ENCODE measurements around the gene LAMA2.
A peak's percentile ranks its signal among the peaks of the same experiment; 100 is the strongest.

LAMA2 gene

DNA sequence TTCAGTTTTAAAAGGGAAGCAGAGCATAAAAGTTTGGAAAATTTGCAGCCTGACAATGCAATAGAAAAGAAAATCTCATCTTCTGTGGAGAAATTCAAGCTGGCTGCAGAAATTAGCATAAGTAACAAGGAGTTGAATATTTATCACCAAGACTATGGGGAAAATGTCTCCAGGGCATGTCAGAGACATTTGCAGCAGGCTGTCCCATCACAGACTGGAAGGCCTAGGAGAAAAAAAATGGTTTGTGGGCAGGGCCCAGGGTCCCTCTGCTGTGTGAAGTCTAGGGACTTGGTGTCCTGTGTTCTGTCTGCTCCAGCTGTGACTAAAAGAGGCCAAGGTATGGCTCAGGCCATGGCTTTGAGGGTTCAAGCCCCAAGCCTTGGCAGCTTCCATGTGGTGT lies 8.1 kb upstream of the LAMA2 start:
- Histone ChIP-seq H3K4me3 (ENCODE audit: insufficient read depth in 1 of 2, low read depth in 1 of 2, low read length in 2 of 2) (no peak overlapping the region), H3K23ac (ENCODE audit: low read length in 2 of 2) (no peak overlapping the region), H4K8ac (ENCODE audit: low read length) (no peak overlapping the region), H3K36me3 (ENCODE audit: control insufficient read depth in 1 of 2, insufficient read depth in 2 of 2, low read depth in 1 of 2, low read length in 2 of 2) (no peaks in the 10 kb centered on the region), H2AFZ (ENCODE audit: low read depth, low read length) (no peak overlapping the region), H3K27me3 (ENCODE audit: control insufficient read depth in 1 of 2, insufficient read depth in 1 of 2, low read length in 2 of 2) (no peaks in the 10 kb centered on the region), H3K4me2 (ENCODE audit: low read length, poor library complexity, severe bottlenecking) (no peak overlapping the region), H3K4me1 (ENCODE audit: control insufficient read depth, insufficient read depth, low read depth, low read length) (no peaks in the 10 kb centered on the region), H3K27ac (ENCODE audit: low read length, poor library complexity, severe bottlenecking) (no peak overlapping the region), H3K79me1 (replicated peaks; ENCODE audit: low read length, poor library complexity, severe bottlenecking) (no peaks in the 10 kb centered on the region), H2AK5ac (ENCODE audit: low read length, severe bottlenecking) (no peak overlapping the region), H3K14ac (ENCODE audit: low read length in 2 of 2) (no peak overlapping the region), H2BK12ac (ENCODE audit: low read length in 2 of 2) (no peak overlapping the region), H4K91ac (ENCODE audit: low read length) (no peak overlapping the region), H3K9ac (ENCODE audit: low read length) (no peak overlapping the region), H2BK5ac (ENCODE audit: low read depth, low read length, poor library complexity, severe bottlenecking) (no peak overlapping the region), H3K9me3 (ENCODE audit: control insufficient read depth, low read length) (no peaks in the 10 kb centered on the region), H3K18ac (ENCODE audit: low read depth in 1 of 2, low read length in 2 of 2) (no peak overlapping the region), H2BK15ac (ENCODE audit: low read depth, poor library complexity, severe bottlenecking) (no peak overlapping the region), H2BK120ac (ENCODE audit: low read depth, low read length) (no peak overlapping the region), H3K4ac (ENCODE audit: low read depth in 1 of 2, low read length in 2 of 2) (no peak overlapping the region)
- DNase-seq = no peak

GRCh38 chr6:128882560-128882959 lies 378 bp upstream of the LAMA2 start:
- Histone ChIP-seq H2BK15ac (ENCODE audit: low read depth, poor library complexity, severe bottlenecking) (no peak overlapping the region), H3K4me1 (ENCODE audit: control insufficient read depth, insufficient read depth, low read depth, low read length) (peaks cover 3% of the 10 kb centered on the region), H4K91ac (ENCODE audit: low read length) (no peak overlapping the region), H3K4ac (ENCODE audit: low read depth in 1 of 2, low read length in 2 of 2) (no peak overlapping the region), H3K9me3 (ENCODE audit: control insufficient read depth, low read length) (no peaks in the 10 kb centered on the region), H2AK5ac (ENCODE audit: low read length, severe bottlenecking) (no peak overlapping the region), H3K4me3 (ENCODE audit: insufficient read depth in 1 of 2, low read depth in 1 of 2, low read length in 2 of 2) (peak overlapping the region in 1 of 2 experiments; percentile 89), H3K14ac (ENCODE audit: low read length in 2 of 2) (no peak overlapping the region), H3K9ac (ENCODE audit: low read length) (peak overlapping the region; percentile 88), H3K36me3 (ENCODE audit: control insufficient read depth in 1 of 2, insufficient read depth in 2 of 2, low read depth in 1 of 2, low read length in 2 of 2) (no peaks in the 10 kb centered on the region), H3K23ac (ENCODE audit: low read length in 2 of 2) (peak overlapping the region in 1 of 2 experiments; percentile 23), H2BK12ac (ENCODE audit: low read length in 2 of 2) (no peak overlapping the region), H3K27me3 (ENCODE audit: control insufficient read depth in 1 of 2, insufficient read depth in 1 of 2, low read length in 2 of 2) (no peaks in the 10 kb centered on the region), H4K8ac (ENCODE audit: low read length) (peak overlapping the region; percentile 14), H2AFZ (ENCODE audit: low read depth, low read length) (peak overlapping the region; percentile 66), H3K18ac (ENCODE audit: low read depth in 1 of 2, low read length in 2 of 2) (peak overlapping the region; percentile 10 to 67), H2BK120ac (ENCODE audit: low read depth, low read length) (no peak overlapping the region), H3K4me2 (ENCODE audit: low read length, poor library complexity, severe bottlenecking) (peak overlapping the region; percentile 98), H3K27ac (ENCODE audit: low read length, poor library complexity, severe bottlenecking) (no peak overlapping the region), H3K79me1 (replicated peaks; ENCODE audit: low read length, poor library complexity, severe bottlenecking) (no peaks in the 10 kb centered on the region), H2BK5ac (ENCODE audit: low read depth, low read length, poor library complexity, severe bottlenecking) (no peak overlapping the region)
- DNase-seq = no peak
- 31% methylated on average over 2 of the region's 2 CpGs for WGBS

DNA sequence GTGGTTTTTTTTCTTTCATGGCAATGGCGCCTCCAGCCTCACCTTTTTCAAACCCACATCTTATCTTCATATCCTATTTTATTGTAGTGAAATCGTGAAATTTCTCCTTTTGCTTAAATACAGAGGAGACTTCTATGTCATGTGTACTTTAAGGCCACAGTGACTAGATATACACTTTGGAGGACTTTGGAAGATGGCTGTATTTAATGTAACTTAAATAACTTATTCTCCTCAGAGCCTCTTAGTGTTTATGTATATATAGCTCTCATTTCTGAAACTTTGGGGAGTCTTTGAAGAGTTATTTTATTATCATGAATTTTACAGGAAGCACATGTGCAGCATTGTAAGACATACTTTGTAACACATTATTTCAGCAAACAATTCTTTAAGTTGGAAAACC lies 968 bp downstream of the LAMA2 start:
- no peak overlapping the region for H3K4ac ChIP-seq (ENCODE audit: low read depth in 1 of 2, low read length in 2 of 2)
- no peak overlapping the region for H3K14ac ChIP-seq (ENCODE audit: low read length in 2 of 2)
- H3K36me3 ChIP-seq (ENCODE audit: control insufficient read depth in 1 of 2, insufficient read depth in 2 of 2, low read depth in 1 of 2, low read length in 2 of 2) = no peaks in the 10 kb centered on the region
- H3K27ac ChIP-seq (ENCODE audit: low read length, poor library complexity, severe bottlenecking) = no peak overlapping the region
- H2BK12ac ChIP-seq (ENCODE audit: low read length in 2 of 2) = no peak overlapping the region
- no peaks in the 10 kb centered on the region for H3K27me3 ChIP-seq (ENCODE audit: control insufficient read depth in 1 of 2, insufficient read depth in 1 of 2, low read length in 2 of 2)
- H3K18ac ChIP-seq (ENCODE audit: low read depth in 1 of 2, low read length in 2 of 2) = no peak overlapping the region
- no peak overlapping the region for H4K8ac ChIP-seq (ENCODE audit: low read length)
- H3K9me3 ChIP-seq (ENCODE audit: control insufficient read depth, low read length) = no peaks in the 10 kb centered on the region
- peak overlapping the region; percentile 88 for H3K9ac ChIP-seq (ENCODE audit: low read length)
- DNase-seq = peak; percentile 4
- H2BK120ac ChIP-seq (ENCODE audit: low read depth, low read length) = no peak overlapping the region
- no CpG with 5 or more reads among the region's 2 CpGs for WGBS
- no peak overlapping the region for H3K4me2 ChIP-seq (ENCODE audit: low read length, poor library complexity, severe bottlenecking)
- peak overlapping the region in 1 of 2 experiments; percentile 89 for H3K4me3 ChIP-seq (ENCODE audit: insufficient read depth in 1 of 2, low read depth in 1 of 2, low read length in 2 of 2)
- no peak overlapping the region for H2AFZ ChIP-seq (ENCODE audit: low read depth, low read length)
- no peak overlapping the region for H4K91ac ChIP-seq (ENCODE audit: low read length)
- H2BK15ac ChIP-seq (ENCODE audit: low read depth, poor library complexity, severe bottlenecking) = no peak overlapping the region
- no peak overlapping the region for H3K23ac ChIP-seq (ENCODE audit: low read length in 2 of 2)
- H3K79me1 ChIP-seq (replicated peaks; ENCODE audit: low read length, poor library complexity, severe bottlenecking) = no peaks in the 10 kb centered on the region
- H2AK5ac ChIP-seq (ENCODE audit: low read length, severe bottlenecking) = no peak overlapping the region
- H2BK5ac ChIP-seq (ENCODE audit: low read depth, low read length, poor library complexity, severe bottlenecking) = no peak overlapping the region
- H3K4me1 ChIP-seq (ENCODE audit: control insufficient read depth, insufficient read depth, low read depth, low read length) = peaks cover 3% of the 10 kb centered on the region

- Histone ChIP-seq H3K27me3 (ENCODE audit: control insufficient read depth in 1 of 2, insufficient read depth in 1 of 2, low read length in 2 of 2) (no peaks in the 10 kb centered on the region), H2AK5ac (ENCODE audit: low read length, severe bottlenecking) (no peak overlapping the region), H3K27ac (ENCODE audit: low read length, poor library complexity, severe bottlenecking) (no peak overlapping the region), H3K36me3 (ENCODE audit: control insufficient read depth in 1 of 2, insufficient read depth in 2 of 2, low read depth in 1 of 2, low read length in 2 of 2) (no peaks in the 10 kb centered on the region), H3K79me1 (replicated peaks; ENCODE audit: low read length, poor library complexity, severe bottlenecking) (no peaks in the 10 kb centered on the region), H3K14ac (ENCODE audit: low read length in 2 of 2) (no peak overlapping the region), H3K9me3 (ENCODE audit: control insufficient read depth, low read length) (no peaks in the 10 kb centered on the region), H2AFZ (ENCODE audit: low read depth, low read length) (no peak overlapping the region), H4K91ac (ENCODE audit: low read length) (no peak overlapping the region), H2BK15ac (ENCODE audit: low read depth, poor library complexity, severe bottlenecking) (no peak overlapping the region), H4K8ac (ENCODE audit: low read length) (no peak overlapping the region), H3K9ac (ENCODE audit: low read length) (peak overlapping the region; percentile 88), H2BK5ac (ENCODE audit: low read depth, low read length, poor library complexity, severe bottlenecking) (no peak overlapping the region), H2BK120ac (ENCODE audit: low read depth, low read length) (no peak overlapping the region), H3K4ac (ENCODE audit: low read depth in 1 of 2, low read length in 2 of 2) (no peak overlapping the region), H3K4me2 (ENCODE audit: low read length, poor library complexity, severe bottlenecking) (no peak overlapping the region), H3K18ac (ENCODE audit: low read depth in 1 of 2, low read length in 2 of 2) (no peak overlapping the region), H3K4me1 (ENCODE audit: control insufficient read depth, insufficient read depth, low read depth, low read length) (peaks cover 3% of the 10 kb centered on the region), H3K23ac (ENCODE audit: low read length in 2 of 2) (no peak overlapping the region), H3K4me3 (ENCODE audit: insufficient read depth in 1 of 2, low read depth in 1 of 2, low read length in 2 of 2) (peak overlapping the region in 1 of 2 experiments; percentile 89), H2BK12ac (ENCODE audit: low read length in 2 of 2) (no peak overlapping the region)
- DNase-seq = no peak
- WGBS = 94% methylated on average over 3 of the region's 5 CpGs
Observed at GRCh38 chr6:128885381-128885780, 2.4 kb downstream of the LAMA2 start.

Measured in mesenchymal stem cell (in vitro differentiated cells and primary cell).